Muscle of arm (tissue), 12 donors: ENCODE results near the gene DNLZ. TPM values are rescaled to one million over a fixed set of nuclear protein-coding genes. Genes with fewer than 3 reads are reported as not detected.
"Not testable (repeated sequence)": the region's sequence is repeated elsewhere in the genome, so short reads cannot be mapped to it uniquely, and the experiment has no call there.

Experiments used
- DNase-seq: peaks from one replicate; pipeline ENCODE4 v3.0.0-alpha.2; 2013
- polyA plus RNA-seq, 12 donors: library from polyadenylated mRNA; unstranded; fragments of 120-200 nt; gene quantifications; one replicate each; pipeline ENCODE4 v1.2.1, GENCODE V29; 2013; ENCODE audit not compliant: insufficient read length in 12 of 12

The DNLZ gene
- polyA plus RNA-seq, 12 donors: 4.5 to 16.7 (median 9.1) TPM; not detected in 2

GRCh38 chr9:136319955-136320354, 43.6 kb downstream of the DNLZ start:
- not testable (repeated sequence) for DNase-seq

- DNase-seq: not testable (repeated sequence)
Measured at GRCh38 chr9:136319244-136319643, 44.3 kb downstream of the DNLZ start.

GRCh38 chr9:136318776-136319241, 44.7 kb downstream of the DNLZ start:
- no peak for DNase-seq

GRCh38 chr9:136318111-136318775, 45.3 kb downstream of the DNLZ start:
- DNase-seq: no peak

- no peak for DNase-seq
Measured at GRCh38 chr9:136317695-136318094, 45.8 kb downstream of the DNLZ start.

- DNase-seq: no peak
Measured at GRCh38 chr9:136316896-136317676, 46.5 kb downstream of the DNLZ start.

GRCh38 chr9:136316271-136316751, 47.2 kb downstream of the DNLZ start:
- DNase-seq: no peak

GRCh38 chr9:136314944-136315343, 48.6 kb downstream of the DNLZ start:
- no peak for DNase-seq

GRCh38 chr9:136314056-136314416, 49.5 kb downstream of the DNLZ start:
- DNase-seq: no peak

- no peak for DNase-seq
Measured at GRCh38 chr9:136313111-136314055, 50.2 kb downstream of the DNLZ start.

GRCh38 chr9:136312436-136312835, 51.1 kb downstream of the DNLZ start:
- DNase-seq: peak; percentile 25

- no peak for DNase-seq
Measured at GRCh38 chr9:136312009-136312375, 51.6 kb downstream of the DNLZ start.

GRCh38 chr9:136311051-136312008, 52.2 kb downstream of the DNLZ start:
- DNase-seq: no peak

- DNase-seq: no peak
Measured at GRCh38 chr9:136310273-136311030, 53.1 kb downstream of the DNLZ start.

- DNase-seq: no peak
Measured at GRCh38 chr9:136309806-136310220, 53.7 kb downstream of the DNLZ start.

Other genes with a start within 250 kb of the DNLZ start
- gene TMEM250, start 244.9 kb downstream of the DNLZ start, polyA plus RNA-seq: 10 to 100 TPM in 11 of 12 donors, not detected in 1; 13.9 to 27.7 (median 18.1) TPM
- gene LHX3, start 158.6 kb downstream of the DNLZ start, polyA plus RNA-seq: under 1 TPM in 2 of 12 donors, not detected in 10; 0.08 to 0.28 TPM
- gene QSOX2, start 117.9 kb downstream of the DNLZ start, polyA plus RNA-seq: 10 to 100 TPM in 3 of 12 donors, 1 to 10 TPM in 8, not detected in 1; 6.1 to 13.7 (median 8.9) TPM
- gene CCDC187, start 59.6 kb downstream of the DNLZ start, polyA plus RNA-seq: under 1 TPM in 8 of 12 donors, not detected in 4; 0.03 to 0.68 (median 0.06) TPM
- 10 to 100 TPM in 11 of 12 donors, not detected in 1; 14.2 to 45.9 (median 20.8) TPM for gene GPSM1, start 36.2 kb downstream of the DNLZ start, polyA plus RNA-seq
- 1 to 10 TPM in 6 of 12 donors, under 1 TPM in 5, not detected in 1; 0.62 to 9.3 (median 1.0) TPM for gene CARD9, start 9.9 kb upstream of the DNLZ start, polyA plus RNA-seq
- 10 to 100 TPM in 1 of 12 donors, 1 to 10 TPM in 10, not detected in 1; 4.8 to 10.2 (median 5.6) TPM for gene SNAPC4, start 36.4 kb upstream of the DNLZ start, polyA plus RNA-seq
- gene ENTR1, start 46.9 kb upstream of the DNLZ start, polyA plus RNA-seq: 10 to 100 TPM in 11 of 12 donors, not detected in 1; 24.0 to 60.2 (median 28.3) TPM
- 10 to 100 TPM in 11 of 12 donors, not detected in 1; 27.6 to 43.2 (median 37.4) TPM for gene PMPCA, start 46.9 kb upstream of the DNLZ start, polyA plus RNA-seq
- 10 to 100 TPM in 4 of 12 donors, 1 to 10 TPM in 7, not detected in 1; 7.0 to 15.1 (median 9.8) TPM for gene INPP5E, start 76.1 kb upstream of the DNLZ start, polyA plus RNA-seq
- 10 to 100 TPM in 11 of 12 donors, not detected in 1; 29.9 to 45.1 (median 36.7) TPM for gene SEC16A, start 119.3 kb upstream of the DNLZ start, polyA plus RNA-seq
- gene NOTCH1, start 182.3 kb upstream of the DNLZ start, polyA plus RNA-seq: 10 to 100 TPM in 11 of 12 donors, not detected in 1; 18.0 to 47.5 (median 20.6) TPM